Smooth muscle cell (in vitro differentiated cells): ENCODE data around the gene TMTC2. TPM values are rescaled to one million over a fixed set of nuclear protein-coding genes. Genes with fewer than 3 reads are reported as not detected.

Experiments
- DNase-seq: peaks from one replicate; lab custom pipeline; 2025; ENCODE audit not compliant: unreplicated experiment; lab: John Stamatoyannopoulos, UW
- H2AFZ ChIP-seq: fragments of 200-600 bp; sonication (generic); 2 replicates; pipeline ENCODE4 v1.6.0; 2016; ENCODE audit warnings: antibody characterized with exemption, low read depth, mild to moderate bottlenecking
- H3F3A ChIP-seq: fragments of 200-600 bp; sonication (generic); 2 replicates; pipeline ENCODE4 v1.6.0; 2017; ENCODE audit warnings: antibody characterized with exemption, low read depth
- H3K27ac ChIP-seq: fragments of 200-600 bp; sonication (generic); 2 replicates; pipeline ENCODE4 v1.5.1; 2016; ENCODE audit warnings: low read depth, mild to moderate bottlenecking
- H3K27me3 ChIP-seq: fragments of 200-600 bp; sonication (generic); 2 replicates; pipeline ENCODE4 v1.6.1; 2016; ENCODE audit warnings: low read depth, mild to moderate bottlenecking
- H3K36me3 ChIP-seq: fragments of 200-600 bp; sonication (generic); 2 replicates; pipeline ENCODE4 v1.5.1; 2016; ENCODE audit warnings: low read depth
- H3K4me1 ChIP-seq: fragments of 200-600 bp; sonication (generic); 2 replicates; pipeline ENCODE4 v1.5.1; 2016; ENCODE audit warnings: low read depth
- H3K4me2 ChIP-seq: fragments of 200-600 bp; sonication (generic); 2 replicates; pipeline ENCODE4 v1.6.0; 2016; ENCODE audit warnings: mild to moderate bottlenecking
- H3K4me3 ChIP-seq: fragments of 200-600 bp; sonication (generic); 2 replicates; pipeline ENCODE4 v1.5.1; 2016; ENCODE audit warnings: mild to moderate bottlenecking
- H3K79me2 ChIP-seq: fragments of 200-600 bp; sonication (generic); 2 replicates; pipeline ENCODE4 v1.6.0; 2016; ENCODE audit warnings: low read depth, mild to moderate bottlenecking
- H3K9ac ChIP-seq: fragments of 200-600 bp; sonication (generic); 2 replicates; pipeline ENCODE4 v1.6.0; 2016; ENCODE audit warnings: low read depth
- H3K9me3 ChIP-seq: fragments of 200-600 bp; sonication (generic); replicated peaks from 2 replicates; pipeline ENCODE4 v1.5.1; 2016; ENCODE audit warnings: low read depth
- H4K20me1 ChIP-seq: fragments of 200-600 bp; sonication (generic); 2 replicates; pipeline ENCODE4 v1.6.0; 2016; ENCODE audit warnings: low read depth
- WGBS: methylation state at CpG from one replicate; pipeline ENCODE4 v1.1.7; 2016; ENCODE audit warnings: low lambda C conversion rate; 5-methylcytosine and 5-hydroxymethylcytosine counted together
- polyA plus RNA-seq: library from polyadenylated mRNA; unstranded; fragments of >200 nt; fragmentation: Nextera tagmentation; extraction: Ambion mirVana; gene quantifications from 2 replicates; pipeline ENCODE4 v1.2.1, GENCODE V29; 2016
- total RNA-seq: library from RNA; depleted of rRNA; stranded (reverse); fragments of >200 nt; gene quantifications from 2 replicates; pipeline ENCODE4 v1.2.3, GENCODE V29; 2014
- TF ChIP-seq, protein P1 (sequence below): fragments of 200-600 bp; sonication (generic); IDR thresholded peaks from 2 replicates; pipeline ENCODE4 v1.5.1; 2017; ENCODE audit warnings: borderline replicate concordance, mild to moderate bottlenecking, antibody characterized with exemption; ENCODE audit not compliant: insufficient read depth, poor library complexity, severe bottlenecking

TMTC2 gene
- total and polyA plus RNA-seq, 2 experiments from 2014 or later: 0.71 to 10.6 TPM

GRCh38 chr12:82896277-82896676 is 209.6 kb downstream of the TMTC2 start:
- 85% methylated on average over 7 of the region's 7 CpGs for WGBS
- H3K4me2 ChIP-seq: no peak overlapping the region
- no peaks in the 10 kb centered on the region for H3K9me3 ChIP-seq
- no peak for DNase-seq
- H3F3A ChIP-seq: no peaks in the 10 kb centered on the region
- no peaks in the 10 kb centered on the region for H3K4me1 ChIP-seq
- H4K20me1 ChIP-seq: no peaks in the 10 kb centered on the region
- H2AFZ ChIP-seq: no peak overlapping the region
- H3K36me3 ChIP-seq: no peaks in the 10 kb centered on the region
- no peak overlapping the region for H3K4me3 ChIP-seq
- no peaks in the 10 kb centered on the region for H3K79me2 ChIP-seq
- TF ChIP-seq, protein P1, sequence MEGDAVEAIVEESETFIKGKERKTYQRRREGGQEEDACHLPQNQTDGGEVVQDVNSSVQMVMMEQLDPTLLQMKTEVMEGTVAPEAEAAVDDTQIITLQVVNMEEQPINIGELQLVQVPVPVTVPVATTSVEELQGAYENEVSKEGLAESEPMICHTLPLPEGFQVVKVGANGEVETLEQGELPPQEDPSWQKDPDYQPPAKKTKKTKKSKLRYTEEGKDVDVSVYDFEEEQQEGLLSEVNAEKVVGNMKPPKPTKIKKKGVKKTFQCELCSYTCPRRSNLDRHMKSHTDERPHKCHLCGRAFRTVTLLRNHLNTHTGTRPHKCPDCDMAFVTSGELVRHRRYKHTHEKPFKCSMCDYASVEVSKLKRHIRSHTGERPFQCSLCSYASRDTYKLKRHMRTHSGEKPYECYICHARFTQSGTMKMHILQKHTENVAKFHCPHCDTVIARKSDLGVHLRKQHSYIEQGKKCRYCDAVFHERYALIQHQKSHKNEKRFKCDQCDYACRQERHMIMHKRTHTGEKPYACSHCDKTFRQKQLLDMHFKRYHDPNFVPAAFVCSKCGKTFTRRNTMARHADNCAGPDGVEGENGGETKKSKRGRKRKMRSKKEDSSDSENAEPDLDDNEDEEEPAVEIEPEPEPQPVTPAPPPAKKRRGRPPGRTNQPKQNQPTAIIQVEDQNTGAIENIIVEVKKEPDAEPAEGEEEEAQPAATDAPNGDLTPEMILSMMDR: no peak
- no peak overlapping the region for H3K9ac ChIP-seq
- H3K27me3 ChIP-seq: no peaks in the 10 kb centered on the region
- H3K27ac ChIP-seq: no peak overlapping the region

DNA sequence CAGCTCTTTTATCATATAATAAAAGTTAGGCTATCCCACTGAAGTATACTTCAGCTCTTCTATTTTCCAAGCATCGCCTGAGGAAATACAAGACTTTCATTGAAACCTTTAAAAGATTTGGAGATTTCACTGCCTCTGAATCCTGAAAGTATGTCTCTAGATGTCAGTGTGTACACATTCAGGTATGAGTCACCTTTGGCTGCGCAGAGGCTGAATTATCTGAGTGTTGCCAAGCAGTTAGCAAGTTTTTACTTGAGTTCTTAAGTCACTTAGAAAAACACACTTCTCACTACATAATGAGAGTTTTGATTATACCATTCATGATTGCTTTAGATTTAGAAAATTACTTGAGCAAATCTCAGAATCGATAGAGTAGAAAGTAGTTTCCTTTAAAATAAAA is 210.3 kb downstream of the TMTC2 start:
- H3K36me3 ChIP-seq: no peaks in the 10 kb centered on the region
- H3K27ac ChIP-seq: no peak overlapping the region
- no peaks in the 10 kb centered on the region for H3K79me2 ChIP-seq
- no peaks in the 10 kb centered on the region for H3K4me1 ChIP-seq
- 64% methylated on average over 3 of the region's 3 CpGs for WGBS
- no peak overlapping the region for H2AFZ ChIP-seq
- DNase-seq: no peak
- no peaks in the 10 kb centered on the region for H3K27me3 ChIP-seq
- TF ChIP-seq, protein P1: no peak
- no peak overlapping the region for H3K9ac ChIP-seq
- H3K4me2 ChIP-seq: no peak overlapping the region
- H3K4me3 ChIP-seq: no peak overlapping the region
- H3F3A ChIP-seq: no peaks in the 10 kb centered on the region
- H3K9me3 ChIP-seq: no peaks in the 10 kb centered on the region
- H4K20me1 ChIP-seq: no peaks in the 10 kb centered on the region

GRCh38 chr12:82898441-82898840 is 211.7 kb downstream of the TMTC2 start:
- no peaks in the 10 kb centered on the region for H3K27me3 ChIP-seq
- H3K27ac ChIP-seq: no peak overlapping the region
- H3K9ac ChIP-seq: no peak overlapping the region
- H2AFZ ChIP-seq: no peak overlapping the region
- H3K4me1 ChIP-seq: no peaks in the 10 kb centered on the region
- H3K9me3 ChIP-seq: no peaks in the 10 kb centered on the region
- no peak overlapping the region for H3K4me3 ChIP-seq
- H3F3A ChIP-seq: no peaks in the 10 kb centered on the region
- no peak for DNase-seq
- H4K20me1 ChIP-seq: no peaks in the 10 kb centered on the region
- no peaks in the 10 kb centered on the region for H3K79me2 ChIP-seq
- H3K36me3 ChIP-seq: no peaks in the 10 kb centered on the region
- 45% methylated on average over 2 of the region's 2 CpGs for WGBS
- TF ChIP-seq, protein P1: no peak
- no peak overlapping the region for H3K4me2 ChIP-seq

DNA sequence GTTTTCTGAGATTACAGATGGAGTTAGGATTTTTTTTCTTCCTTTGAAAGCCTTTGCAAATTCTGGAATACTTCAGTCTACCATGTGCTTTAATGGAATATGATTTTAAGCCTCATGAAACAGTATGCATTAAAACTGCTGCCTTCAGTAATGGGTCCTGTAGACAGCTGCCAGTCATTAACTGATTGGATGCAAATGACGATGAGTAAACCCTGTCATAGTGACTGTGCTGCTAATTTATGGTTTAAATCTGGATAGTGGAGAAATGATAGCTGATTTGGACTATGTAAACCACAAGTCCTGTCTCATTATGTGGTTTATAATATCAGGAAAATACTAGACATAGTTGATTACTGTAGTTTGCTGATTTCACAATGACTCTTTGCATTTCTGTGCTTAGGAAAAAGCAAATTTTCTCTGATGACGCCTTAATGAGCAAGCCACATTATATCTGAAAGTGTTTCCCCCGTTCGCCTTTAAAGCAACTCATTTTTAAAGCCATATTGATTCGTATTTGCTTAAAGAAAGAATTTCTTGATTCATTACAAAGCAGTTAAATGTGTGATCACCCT is 217.6 kb downstream of the TMTC2 start:
- Histone ChIP-seq H3K27ac (peak overlapping the region; percentile 14), H3K27me3 (no peaks in the 10 kb centered on the region)

More for the DNA sequence above, 217.6 kb downstream of the TMTC2 start:
- no peaks in the 10 kb centered on the region for H3K79me2 ChIP-seq
- H2AFZ ChIP-seq: no peak overlapping the region
- TF ChIP-seq, protein P1: no peak
- DNase-seq: no peak
- H3K9ac ChIP-seq: no peak overlapping the region
- no peaks in the 10 kb centered on the region for H3F3A ChIP-seq
- H3K4me1 ChIP-seq: peaks cover 9% of the 10 kb centered on the region
- H3K4me3 ChIP-seq: no peak overlapping the region
- no peaks in the 10 kb centered on the region for H4K20me1 ChIP-seq
- H3K36me3 ChIP-seq: no peaks in the 10 kb centered on the region
- peak overlapping the region; percentile 72 for H3K4me2 ChIP-seq
- WGBS: 56% methylated on average over 5 of the region's 5 CpGs
- no peaks in the 10 kb centered on the region for H3K9me3 ChIP-seq
